HG02759 (cell line): ENCODE results near the gene ATRN.

Experiments used
- ATAC-seq: cut with Tn5 transposase; IDR thresholded peaks from one replicate; pipeline ENCODE4 v1.9.1; 2021; ENCODE audit warnings: mild to moderate bottlenecking, moderate library complexity; ENCODE audit not compliant: unreplicated experiment

The ATRN gene

DNA sequence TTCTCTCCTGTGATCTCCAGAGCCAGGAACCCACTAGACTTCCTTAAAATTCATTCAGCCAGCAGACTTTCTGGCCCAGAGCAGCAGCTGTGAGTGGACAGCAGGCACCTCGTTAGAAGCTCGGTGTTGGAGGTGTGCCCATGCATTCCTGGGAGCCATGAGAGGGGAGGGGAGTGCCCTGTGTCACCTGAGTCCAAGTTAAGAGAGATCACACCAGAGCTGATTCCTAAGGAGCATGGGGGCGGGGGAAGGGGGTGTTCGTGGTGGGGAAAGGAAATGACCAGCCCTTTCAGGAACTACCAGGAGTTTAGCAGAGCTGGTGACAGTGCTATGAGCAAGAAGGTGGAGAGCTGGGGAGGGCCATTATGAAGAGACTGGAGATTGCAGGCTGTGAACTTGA is 145.4 kb downstream of the ATRN start:
- ATAC-seq = no peak

DNA sequence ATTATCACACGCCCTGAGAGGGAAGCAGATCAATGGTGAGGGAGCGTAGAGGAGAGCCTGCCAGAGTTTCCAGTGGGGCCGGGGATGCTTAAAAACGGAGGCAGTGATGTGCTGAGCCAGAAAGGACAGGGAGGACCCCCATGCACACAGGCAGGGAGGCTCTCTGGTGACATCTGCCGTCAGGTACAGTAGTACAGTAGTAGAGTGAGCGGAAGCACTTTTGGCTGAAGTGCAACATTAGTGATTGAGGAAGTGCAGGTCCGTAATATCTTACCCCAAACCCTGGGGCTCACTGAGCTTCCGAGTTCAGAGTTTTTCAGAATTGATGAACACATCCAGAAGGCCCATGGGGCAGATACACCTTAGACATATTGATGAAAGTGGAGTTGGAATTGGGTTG is 150.3 kb downstream of the ATRN start:
- no peak for ATAC-seq

DNA sequence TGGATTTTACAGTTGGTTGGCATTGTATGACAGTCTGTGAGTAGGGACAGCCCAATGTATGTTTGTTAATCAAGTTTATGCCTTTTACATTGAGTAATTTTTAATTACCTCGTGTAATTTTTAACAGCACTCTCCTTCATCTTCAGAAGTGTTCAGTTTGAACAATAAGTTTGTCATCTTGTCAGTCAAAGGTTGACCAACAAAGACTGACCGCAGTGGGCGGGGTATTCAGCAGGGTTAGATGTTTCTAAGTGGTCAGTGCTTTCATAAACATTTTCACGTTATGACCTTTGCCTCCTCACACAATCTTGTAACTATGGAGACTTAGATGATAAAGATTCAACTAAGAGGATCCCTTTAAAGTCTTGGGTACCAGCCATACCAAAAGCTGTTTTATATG is 151.6 kb downstream of the ATRN start:
- no peak for ATAC-seq

DNA sequence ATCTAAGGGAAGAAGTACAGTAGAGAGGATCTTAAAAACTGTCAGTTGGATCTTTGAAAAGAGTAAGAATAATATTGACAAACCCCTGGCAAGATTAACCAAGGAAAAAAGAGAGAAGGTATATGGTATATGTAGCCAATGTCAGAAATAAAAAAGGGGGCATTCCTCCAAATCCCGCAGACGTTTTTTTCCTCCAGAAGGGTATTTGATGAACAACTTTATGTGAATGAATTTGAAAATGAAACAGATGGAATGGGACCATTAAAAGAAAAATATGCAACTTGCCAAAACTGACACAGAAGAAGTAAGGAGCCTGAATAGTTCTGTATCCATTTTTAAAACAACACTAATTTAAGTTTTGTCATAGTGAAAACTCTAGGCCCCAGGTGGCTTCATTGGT is 156.7 kb downstream of the ATRN start:
- no peak for ATAC-seq

DNA sequence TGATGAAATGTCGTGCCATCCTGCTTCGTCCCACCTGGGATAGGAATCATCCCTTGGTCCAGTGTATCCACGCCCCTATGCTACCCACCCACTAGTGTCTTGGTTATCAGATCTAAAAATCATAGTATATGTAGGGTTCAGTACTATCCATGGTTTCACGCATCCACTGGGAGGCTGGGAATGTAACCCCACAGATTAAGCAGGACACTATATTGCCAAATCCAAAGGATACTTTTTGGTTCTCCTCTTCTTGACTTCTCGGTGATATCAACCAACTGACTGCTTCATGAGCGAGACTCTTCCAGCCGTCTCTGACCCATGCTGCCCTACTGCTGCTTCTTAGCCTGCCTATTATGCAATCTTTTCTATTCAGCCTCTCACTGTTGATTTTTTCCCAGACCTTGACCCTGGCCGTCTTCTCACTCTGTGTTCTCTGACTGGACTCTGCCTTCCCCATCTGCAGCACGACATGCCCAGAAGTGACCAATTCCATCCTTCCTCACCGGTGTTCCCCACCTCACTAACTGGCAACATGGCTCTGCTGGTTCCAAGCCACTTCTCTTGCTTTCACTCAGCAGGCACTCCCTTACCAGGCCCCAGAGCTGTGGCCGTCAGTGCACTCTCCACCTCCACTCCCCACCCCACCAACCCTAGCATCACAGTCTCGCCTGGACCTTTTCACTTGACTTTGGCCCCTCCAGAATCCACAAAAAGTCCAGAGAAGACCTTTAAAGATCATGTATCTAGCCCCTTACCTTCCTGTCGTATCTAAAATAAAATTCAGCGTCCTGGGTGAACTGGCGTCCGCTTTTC is 157.9 kb downstream of the ATRN start:
- no peak for ATAC-seq

DNA sequence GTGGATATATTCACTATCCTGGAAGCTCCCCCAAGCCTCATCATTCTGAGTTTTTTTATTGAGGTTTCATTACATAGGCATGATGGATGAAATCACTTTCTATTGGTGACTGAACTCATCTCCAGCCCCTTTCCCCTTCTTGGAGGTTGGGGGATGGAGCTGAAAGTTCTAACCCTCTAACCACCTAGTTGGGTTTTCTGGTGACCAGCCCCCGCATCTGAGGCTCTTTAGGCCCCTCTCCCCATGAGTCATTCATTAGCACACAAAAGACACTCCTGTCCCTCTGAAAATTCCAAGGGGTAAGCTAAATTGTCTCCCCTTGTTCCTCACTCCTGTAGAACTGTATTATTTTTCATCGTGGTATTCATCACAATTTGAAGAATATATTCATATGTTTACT is 159.1 kb downstream of the ATRN start:
- no peak for ATAC-seq

DNA sequence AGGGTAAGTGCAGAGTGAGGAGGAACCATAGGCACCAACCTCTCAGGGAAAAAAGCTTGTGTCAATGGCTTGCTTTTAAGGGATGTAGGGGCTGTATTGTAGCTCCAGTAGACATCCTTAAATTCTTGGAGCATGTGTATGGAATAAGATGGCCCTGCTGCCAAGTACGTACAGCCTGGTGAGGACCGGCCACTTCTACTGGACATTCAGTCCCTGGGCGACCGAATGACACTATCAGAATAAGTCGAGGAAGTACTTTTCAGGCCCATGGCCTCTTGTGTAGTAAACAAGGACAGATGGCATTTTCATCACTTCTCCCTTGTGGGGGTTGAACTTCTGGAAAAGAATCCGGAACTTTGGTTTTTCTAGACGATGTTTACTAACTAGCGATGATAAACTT is 159.6 kb downstream of the ATRN start:
- ATAC-seq = no peak

DNA sequence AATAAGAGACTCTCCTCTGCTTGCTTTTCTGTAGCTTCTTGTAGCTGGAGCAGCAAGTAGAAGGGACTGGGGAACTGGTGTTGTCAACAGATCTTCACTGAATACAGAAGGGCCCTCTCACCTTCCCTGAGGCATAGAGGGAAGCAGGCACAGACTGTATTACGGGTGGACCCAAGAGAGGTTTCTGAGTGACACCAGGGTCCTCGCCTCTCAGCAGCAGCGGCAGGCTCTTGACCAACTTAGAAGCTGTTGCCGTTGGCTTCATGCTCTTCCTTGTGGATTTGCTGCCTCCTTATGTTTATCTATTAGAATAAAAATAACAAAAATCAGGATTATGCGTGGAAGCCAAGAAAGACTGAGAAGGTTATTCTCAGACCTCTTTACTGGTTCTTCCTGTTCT is 160.7 kb downstream of the ATRN start:
- ATAC-seq = no peak

DNA sequence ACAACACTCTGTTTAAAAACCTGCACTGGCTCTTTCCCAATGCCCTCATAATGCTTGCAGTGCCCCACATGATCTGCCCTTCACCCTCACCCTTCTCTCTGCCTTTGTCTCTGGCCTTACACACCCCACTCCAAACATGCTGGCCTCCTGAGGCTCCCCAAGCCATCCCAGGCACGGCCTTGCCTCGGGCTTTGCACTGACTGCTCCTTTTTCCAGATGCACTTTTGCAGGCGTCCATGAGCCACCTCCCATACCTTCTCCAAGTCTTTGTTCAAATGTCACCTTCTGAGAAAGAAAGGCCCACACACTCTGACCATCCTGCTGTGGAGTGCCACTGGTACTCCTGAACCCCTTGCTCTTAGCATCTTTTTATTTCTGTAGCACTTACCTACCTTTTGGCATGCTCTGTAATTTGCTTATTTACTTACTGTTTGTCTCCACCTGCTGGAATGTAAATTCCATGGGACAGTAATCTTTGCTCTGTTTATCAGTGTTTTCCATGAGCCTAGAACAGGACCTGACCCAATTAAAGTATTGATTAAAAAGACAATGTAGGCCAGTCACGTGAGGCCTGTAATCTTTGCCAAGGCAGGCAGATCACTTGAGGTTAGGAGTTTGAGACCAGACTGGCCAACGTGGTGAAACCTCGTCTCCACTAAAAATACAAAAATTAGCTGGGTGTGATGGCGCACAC is 161.6 kb downstream of the ATRN start:
- no peak for ATAC-seq

DNA sequence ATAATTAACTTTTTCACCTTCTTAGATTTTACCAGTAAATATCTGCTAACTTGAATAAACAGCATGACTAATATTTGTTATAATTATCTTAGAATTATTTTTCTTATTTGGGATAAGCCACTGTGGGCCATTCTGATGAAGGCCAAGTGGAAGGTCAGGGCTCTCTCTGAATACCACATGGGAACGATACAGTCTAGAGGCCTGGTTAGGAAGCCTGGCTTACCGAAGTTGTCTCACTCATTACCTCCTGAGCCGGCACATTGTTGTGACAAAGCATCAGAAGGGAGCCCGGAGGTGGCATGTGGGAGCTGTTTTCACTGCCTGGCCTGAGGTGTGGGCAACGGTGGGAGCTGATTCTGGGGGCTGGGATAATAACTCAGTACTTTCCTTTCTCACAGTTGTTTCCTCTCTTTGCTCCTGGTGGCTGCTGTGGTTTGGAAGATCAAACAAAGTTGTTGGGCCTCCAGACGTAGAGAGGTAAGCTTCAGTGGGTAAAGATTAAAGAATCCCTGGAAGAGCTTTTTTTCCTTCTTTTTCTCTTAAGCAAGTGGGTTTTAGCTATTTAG is 163.2 kb downstream of the ATRN start:
- ATAC-seq = no peak

DNA sequence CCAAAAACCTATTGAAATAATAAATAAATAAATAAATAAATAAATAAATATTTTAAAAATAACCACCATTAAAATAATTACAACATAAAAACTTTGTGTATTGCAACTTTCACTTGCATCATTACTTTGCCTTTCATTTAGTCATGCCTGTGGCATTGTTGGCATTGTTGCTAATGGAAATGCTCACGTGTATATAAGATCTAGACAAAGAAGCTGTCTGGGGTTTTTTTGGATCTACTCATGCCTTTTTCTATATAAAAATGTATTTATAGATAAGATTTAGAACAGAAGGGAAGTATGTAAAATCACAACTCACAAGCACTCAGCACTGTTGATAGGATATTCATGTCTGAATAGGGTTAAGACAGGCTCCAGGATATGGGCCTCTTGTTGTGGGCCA is 164.5 kb downstream of the ATRN start:
- ATAC-seq = no peak

DNA sequence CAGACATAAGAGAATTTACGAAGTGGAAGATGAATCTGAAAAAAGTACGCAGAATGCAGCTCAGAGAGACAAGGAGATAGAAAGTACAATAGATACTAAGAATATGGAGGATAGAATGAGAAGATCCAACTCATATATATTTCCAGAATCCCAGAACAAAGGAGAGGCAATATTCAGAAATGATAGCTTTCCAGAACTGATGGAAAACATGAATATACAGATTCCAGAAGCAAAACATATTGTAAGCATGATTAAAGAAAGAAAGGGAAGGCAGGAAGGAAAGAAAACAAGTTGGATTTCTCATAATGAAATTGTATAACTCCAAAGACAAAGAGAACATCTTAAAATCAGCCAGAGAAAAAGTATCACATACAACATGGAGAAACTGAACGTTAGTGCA is 169.4 kb downstream of the ATRN start:
- no peak for ATAC-seq

DNA sequence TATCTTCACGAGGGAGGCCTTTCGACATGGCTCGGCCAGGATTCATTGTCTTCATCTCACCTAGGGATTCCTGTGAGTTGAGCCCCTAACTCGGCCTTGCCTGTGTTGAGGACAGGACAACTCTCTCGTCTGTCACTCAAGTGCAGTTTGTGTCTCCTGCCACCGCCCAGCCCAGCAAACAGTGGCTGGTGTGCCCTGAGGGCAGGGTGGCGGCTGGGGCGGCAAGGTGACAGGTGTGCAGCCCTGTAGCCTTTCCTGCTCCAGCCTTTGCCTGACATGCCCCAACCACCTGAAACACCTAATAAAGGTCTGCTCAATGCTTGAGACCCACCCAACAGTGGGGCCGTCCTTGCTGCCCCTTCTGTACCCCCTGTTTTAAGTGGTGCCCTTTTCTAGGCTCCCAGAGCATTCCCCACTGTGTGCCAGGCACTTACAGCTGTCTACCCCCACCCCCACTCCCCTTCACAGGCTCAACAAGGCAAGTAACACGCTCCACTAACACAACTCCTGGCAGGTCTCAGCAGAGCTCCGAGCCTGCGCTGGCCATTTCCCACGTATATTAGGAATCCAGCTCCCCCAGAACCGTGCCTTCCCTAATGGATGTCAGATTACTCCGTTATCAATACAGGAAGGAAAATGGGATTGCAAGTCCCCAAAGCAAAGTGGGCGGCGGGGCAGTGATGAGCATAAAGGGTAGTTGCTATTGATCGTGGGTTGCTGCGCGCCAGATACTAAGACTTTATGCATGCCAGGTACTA is 174.7 kb downstream of the ATRN start:
- no peak for ATAC-seq

DNA sequence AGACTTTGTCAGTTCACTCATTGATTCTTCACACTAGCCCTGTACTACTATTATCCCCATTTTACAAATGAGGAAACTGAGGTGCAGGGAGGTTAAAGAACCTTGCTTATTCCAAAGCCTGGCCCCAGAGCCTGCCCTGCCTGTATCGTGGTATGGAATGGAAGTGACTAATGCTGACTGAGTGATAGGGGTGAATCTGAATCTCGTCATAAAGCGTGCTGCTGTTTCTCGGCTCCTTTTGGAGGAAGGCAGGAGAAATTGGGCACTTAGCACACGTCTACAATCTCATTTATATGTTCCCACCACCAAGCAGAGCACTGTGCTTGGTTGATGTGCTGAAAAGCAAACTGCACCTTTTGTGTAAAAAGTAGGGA is 175.2 kb downstream of the ATRN start:
- ATAC-seq = no peak

DNA sequence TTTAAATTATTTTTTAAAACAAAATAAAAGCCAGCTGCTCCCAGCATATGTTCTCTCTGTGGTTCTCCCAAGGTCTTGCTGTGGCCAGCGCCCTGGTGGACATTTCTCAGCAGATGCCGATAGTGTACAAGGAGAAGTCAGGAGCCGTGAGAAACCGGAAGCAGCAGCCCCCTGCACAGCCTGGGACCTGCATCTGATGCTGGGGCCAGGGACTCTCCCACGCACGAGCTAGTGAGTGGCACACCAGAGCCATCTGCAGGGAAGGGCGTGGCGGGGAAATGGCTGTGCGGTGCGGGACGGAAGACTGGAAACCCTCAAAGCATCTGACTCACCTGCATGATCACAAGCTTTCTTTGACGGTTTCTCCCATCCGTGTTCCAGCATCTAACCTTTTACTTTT is 175.8 kb downstream of the ATRN start:
- ATAC-seq = no peak

DNA sequence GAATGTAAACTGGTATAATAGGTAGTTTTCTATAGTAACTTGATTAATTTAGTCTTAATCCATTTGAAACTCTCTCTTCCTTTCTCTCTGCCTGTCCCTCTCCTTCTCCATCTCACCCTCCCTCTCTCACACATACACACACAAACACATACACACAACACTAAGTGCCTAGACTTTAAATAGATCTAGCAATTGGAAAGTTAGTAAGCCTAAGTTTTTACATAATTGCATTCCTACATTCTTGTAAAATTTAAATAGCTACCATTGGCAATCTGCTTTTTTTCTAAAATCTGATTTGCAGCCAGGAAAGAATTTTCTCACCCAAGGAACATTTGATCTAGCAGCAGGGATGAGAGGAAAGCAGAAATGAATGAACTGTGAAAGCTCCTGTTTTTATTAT is 176.7 kb downstream of the ATRN start:
- no peak for ATAC-seq

DNA sequence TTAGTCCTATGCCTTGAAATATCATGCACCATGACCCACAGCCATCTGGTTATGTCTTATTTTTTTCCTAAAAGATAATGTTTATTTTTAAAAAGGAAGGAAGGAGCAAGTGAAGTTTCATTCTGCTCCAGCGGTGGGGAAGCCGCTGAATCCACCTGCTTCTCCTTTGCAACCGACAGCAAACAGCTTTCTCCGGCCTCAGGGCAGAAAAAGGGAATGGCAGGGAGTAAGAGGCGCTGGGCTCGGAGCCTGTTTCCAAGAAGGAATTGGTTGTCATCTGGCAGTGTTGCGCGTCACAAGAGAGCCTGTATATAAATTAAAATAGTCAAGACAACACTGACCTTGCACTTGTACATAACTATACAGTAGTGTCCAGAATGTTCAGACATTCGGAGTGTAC is 178.1 kb downstream of the ATRN start:
- ATAC-seq = no peak

DNA sequence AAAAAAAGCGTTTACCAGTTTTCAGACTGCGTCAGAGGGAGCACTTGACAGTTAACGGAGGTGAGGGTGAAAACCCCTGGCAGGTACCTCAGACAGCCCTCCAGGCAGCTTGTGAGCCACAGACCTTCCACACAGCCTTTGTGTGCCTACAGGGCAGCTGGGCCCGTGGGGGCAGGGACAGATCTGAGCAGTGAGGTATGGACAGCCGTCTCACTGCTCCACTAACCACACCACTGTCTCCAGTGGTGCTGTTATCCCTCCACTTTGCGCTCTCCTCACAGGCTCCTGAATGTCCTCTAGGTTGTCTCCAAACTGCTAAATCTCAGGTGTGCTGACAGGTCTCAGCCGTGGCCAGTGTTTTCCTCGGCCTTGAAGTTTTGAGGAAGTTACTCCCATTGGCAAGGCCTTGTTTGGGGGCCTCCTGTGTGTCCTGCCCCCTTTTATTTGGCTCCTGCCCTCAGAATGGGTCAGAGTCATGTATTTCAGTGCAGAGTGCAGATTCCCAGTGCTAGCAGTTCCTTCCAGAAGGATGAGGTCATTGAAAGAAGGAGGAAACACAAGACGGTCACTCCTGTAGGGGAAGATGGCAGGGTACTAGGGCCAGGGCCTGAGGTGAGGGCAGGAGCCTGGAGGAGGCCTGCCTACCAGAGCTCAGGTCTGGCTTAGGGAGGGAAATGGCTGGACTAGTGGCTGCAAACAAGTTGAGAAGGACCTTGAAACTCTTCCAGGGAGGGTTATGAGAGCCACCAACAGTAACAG is 180.6 kb downstream of the ATRN start:
- no peak for ATAC-seq

DNA sequence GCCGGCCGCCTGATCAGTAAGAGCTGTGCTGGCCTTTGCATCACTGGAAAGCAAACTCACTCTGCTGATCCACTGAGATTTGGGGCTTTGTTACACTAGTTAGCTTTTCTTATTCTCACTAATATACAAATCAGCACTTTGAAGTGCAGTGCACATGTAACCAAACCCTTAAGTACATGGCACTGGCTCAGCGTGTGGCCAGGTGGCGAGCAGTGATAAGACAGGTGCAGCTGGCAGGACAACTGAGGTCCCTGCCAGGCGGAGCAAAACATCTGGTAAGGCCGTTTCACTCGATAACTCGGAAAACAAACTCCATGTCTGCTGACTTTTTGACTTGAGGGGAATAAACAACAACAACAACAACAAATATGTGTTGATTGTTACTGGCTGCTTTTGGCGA is 181.4 kb downstream of the ATRN start:
- no peak for ATAC-seq

DNA sequence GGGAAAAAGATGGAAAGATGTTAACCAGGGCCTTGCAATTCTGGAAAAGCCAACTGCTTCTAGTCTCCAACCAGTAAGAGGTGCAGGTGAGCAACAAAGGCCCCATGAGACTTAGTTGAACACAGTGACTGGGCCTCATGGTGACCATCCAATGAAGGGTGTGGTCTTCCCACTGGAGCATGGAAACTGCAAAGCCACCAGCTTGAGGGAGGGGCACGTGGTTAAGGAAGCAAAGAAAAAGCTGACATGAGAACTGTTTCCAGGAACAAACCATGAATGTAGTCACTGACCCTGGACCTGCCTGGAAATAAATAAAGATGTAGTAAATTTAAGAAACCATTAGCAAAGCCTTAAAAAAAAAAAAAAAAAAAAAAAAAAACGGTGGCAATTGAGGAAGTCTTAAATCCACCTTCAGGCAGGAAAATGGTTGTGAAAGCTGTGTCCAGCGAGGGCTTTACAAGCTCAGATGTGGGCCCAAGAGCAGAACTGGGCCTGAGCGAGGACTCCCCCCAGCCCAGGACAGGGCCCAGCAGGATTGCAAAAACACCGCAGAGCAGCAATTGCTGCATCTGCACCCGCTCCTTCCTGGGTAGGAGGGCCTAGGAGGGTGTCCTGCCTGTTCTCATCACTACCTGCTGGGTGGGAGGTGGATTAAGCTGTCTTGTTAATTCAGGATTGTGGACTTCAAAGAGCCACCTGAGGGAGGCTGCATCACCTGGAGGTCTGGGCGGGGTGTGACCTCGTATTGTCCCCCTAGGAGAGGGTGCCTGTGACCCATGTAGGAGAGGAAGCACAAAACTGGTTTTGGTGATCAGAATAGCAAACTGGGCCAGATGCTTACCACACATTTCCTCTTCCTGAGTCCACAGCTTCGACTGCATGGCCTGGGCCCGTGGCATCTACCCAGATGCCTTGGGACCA is 182.1 kb downstream of the ATRN start:
- ATAC-seq = no peak
